ENCODE measurements around the gene NEDD4L.

The NEDD4L gene

DNA sequence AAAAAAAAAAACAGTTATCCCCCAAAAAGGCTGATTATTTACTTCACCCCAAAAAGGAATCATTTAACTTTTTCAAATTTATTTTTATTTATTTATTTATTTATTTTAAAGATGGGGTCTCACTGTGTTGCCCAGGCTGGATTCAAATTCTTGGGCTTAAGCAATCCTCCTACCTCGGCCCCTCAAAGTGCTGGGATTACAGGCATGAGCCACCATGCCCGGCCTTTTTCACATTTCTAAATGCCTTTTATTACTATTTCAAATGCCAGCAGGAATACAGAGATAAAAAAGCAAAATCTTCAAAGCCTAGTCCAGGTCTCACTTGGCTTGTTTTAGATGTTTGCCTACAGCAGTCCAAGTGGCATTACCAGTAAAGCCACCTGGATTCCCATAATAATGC is 345.7 kb downstream of the NEDD4L start:
- DNase-seq: no peak

DNA sequence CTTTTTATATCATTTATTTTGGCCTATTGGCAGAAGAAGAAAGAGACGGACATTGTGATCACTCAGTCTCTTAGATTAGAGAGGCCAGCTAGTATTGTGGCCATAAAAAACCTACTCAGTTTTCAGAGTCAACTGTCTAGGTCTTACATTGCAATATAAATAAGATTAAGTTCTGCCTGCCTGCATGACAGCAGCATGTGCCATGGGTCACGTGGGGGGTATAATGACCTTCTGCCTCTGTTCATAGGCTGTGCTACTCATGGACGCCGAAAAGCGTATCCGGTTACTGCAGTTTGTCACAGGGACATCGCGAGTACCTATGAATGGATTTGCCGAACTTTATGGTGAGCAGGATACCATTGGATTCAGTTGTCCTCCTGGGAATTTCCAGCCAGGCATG is 346.4 kb downstream of the NEDD4L start:
- DNase-seq: no peak

DNA sequence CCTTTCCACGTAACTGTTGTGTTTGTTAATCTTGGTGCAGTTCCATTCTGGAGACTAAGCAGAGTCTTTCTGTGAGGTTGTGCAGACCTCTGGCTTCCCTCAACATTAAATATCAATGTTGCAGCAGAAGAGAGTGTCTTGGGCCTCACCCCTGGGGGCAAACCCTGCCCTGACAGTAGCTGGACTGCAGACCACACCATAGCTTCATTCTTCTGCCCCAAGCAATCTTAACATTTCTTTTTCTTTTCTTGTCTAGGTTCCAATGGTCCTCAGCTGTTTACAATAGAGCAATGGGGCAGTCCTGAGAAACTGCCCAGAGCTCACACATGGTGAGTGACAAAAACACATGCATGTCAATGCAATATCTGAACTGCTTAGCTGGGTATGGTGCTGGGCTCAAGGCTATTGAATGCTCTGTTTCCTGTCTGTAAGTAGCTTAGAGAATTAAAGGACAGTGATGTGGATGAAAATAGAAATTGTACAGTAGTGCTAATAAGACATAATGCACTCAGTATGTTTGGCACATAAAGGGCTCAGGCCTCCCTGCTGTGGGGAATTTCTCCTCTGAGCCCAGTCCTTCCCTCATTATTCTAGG is 347.3 kb downstream of the NEDD4L start:
- no peak for DNase-seq

DNA sequence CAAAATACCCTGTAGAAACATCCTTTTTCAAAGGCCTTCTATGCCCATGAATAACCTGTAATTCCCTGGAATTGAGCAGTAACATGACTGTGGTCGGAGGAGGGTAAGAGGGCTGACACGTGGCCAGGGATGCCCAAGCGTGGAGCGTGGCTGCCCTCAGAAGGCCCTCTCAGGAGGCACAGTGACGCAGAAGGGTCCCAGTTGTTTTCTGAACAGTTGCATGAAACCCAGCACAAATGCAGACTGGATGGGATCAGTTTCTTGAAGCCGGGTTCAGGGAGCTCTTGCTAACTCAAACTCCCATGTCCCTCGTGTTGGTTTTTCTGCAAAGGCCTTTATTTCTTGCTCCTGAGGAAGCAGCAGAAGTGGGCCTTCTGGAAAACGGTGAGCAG is 347.9 kb downstream of the NEDD4L start:
- DNase-seq: no peak

DNA sequence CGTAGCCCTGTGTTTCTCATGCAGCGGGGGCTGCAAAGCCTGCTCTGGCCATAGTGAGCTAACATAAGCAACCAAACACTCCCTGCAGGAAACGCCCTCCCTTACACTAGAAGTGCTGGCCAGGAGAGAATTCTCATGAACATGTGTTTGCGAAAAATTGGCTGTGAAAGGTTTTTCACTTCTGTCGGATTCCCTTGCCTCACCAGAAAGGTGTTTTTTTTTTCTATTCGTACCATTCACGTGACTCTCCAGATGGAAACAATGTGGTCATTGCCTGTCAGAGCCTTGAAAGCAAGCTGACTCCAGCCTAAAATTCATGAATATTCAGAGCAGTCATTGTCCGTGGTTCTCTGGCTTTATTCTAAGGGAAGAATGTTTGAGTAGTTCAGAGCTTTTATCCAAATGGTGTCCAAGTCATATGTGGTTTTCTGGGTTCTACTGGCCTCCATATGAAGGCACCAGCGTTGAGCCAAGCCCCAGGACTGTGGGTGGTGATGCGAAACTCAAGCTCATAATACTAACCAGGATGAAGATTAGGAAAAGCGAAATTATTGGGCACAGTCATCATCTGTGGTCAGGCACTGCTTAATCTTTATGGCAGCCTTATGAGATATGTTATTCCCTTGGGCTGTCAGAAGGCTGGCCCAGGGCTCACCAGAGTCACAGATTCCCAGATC is 348.4 kb downstream of the NEDD4L start:
- DNase-seq: no peak

DNA sequence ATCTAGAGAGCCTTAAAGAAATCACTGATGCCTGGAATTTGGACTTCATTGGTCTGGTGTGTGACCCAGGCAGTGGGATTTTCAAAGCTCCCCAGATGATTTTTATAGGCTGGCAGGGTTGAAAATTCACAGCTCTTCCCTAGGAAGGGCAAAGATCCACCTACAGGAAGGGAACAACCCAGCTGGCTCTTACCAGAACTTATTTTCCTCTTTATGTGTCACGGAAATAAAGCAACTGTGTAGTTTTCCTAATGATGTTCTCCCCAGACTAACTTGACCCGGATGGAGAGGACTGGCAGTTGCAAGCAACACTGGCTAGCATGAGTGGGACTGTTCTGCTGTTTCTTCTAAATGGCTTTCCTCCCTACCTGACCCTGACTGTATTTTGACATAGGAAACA is 349.3 kb downstream of the NEDD4L start:
- no peak for DNase-seq

DNA sequence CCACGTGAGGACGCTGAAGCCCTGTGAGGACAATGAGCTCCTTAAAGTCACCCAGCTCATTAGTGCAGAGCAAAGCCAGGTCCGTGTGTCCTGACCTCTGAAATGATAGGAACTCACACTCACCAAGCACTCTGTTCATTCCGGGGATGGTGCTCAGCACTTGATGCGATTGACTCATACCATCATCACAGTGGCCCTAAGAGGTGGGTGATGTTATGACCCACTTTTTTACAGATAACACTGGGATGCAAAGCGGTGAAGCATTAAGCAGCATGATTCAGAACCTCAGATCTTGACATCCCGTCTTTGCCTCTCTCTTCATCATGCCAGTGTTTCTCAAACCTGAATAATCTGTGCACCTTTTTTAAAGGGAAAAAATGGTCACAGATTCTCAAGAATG is 350.0 kb downstream of the NEDD4L start:
- no peak for DNase-seq

DNA sequence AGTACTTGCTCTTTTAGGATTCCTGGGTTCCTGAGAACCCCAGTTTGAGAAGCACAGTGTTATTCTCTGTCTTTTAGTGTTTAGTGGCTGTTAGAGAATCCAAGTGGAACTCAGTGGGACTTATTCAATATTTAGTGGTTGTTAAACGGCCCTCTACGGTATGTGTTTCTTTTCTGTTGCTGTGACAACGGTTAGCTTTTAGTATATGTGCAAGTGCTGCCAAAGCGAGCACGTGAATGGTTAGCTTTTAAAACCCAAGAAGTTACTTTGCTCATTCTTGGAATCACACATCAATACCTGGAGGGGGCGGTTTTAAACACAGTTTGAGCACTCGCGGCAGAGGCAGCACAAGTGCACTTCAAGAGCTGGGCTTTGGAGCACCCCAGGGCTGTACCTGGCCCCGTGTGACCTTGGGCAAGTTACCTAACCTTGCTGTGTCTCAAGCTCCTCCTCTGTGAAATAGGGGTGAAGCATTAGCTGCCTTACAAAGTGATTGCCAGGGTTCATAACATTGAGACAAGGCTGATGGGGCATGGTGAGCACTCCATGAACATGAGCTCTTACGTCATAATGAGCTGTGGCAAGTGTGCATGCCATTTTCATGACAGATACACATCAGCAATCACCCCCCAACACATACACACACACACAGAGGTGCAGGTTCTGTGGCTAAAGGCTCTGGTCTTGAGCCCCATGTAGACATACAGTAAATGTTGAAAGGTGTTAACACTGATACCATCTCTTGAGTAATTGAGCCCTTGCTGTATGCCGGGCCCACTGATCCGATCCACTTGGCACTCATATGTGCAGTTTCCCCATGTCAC is 350.8 kb downstream of the NEDD4L start:
- no peak for DNase-seq

DNA sequence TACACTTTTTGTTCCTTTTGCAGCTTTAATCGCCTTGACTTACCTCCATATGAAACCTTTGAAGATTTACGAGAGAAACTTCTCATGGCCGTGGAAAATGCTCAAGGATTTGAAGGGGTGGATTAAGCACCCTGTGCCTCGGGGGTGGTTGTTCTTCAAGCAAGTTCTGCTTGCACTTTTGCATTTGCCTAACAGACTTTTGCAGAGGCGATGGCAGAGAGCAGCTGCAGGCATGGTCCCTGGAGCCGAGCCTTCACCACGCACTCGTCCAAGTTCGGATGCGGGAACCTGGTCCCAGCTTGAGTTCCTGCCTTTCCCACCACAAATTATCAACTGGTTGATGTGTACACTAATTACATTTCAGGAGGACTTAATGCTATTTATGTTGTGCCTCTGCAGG is 352.1 kb downstream of the NEDD4L start:
- no peak for DNase-seq

DNA sequence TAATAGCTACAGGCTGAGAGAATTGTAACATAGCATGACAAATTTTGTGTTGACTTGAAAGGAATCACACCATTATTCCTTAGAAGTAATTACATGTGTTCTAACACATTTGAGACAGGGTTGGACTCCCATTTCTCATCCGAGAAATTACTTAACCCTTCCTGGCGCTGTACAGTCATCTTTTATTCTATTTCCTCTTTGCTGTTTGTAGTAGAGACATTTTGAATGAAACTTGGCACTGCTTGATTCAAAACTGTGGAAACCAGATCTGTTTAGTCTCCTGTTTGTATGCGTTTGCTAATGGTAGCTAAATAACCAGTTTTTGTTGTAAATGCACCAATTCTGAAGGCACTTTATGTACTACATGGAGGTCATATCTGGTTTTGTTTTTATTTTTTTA is 352.9 kb downstream of the NEDD4L start:
- no peak for DNase-seq

DNA sequence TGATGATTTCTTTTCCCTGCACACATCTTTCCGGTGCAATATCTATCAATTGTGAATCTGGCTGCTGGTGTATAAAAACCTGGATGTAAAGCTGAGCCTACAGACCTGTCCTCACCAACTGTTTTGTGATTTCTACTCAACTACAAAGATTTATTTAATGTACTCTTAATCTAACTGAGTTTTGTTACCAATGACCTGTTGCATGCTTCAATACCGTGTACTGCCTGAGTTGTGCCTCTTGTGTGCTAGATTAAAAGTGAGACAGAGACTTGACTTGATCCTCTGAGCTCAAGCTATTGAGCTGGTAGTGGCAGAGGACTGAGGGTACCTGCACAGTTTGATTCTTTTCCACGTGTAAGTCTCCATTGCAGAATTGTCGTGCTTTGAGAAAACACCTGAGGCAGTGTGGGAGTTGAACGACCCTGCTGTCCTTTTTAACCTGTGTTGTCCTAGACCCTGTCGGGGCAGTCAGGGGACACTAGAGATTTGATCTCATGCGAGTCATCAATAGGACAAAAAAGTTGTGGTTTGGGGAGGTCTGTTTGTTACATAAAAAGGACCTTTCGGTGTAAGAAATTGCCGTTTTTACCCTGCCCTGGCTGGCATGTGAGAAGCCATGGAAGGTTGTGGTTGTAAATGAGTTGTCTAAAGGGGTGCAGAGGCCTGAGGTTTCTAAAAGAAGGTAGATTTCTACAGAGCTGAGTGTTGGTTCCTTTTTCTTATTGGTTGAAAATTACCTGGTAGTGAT is 353.5 kb downstream of the NEDD4L start:
- DNase-seq: no peak

DNA sequence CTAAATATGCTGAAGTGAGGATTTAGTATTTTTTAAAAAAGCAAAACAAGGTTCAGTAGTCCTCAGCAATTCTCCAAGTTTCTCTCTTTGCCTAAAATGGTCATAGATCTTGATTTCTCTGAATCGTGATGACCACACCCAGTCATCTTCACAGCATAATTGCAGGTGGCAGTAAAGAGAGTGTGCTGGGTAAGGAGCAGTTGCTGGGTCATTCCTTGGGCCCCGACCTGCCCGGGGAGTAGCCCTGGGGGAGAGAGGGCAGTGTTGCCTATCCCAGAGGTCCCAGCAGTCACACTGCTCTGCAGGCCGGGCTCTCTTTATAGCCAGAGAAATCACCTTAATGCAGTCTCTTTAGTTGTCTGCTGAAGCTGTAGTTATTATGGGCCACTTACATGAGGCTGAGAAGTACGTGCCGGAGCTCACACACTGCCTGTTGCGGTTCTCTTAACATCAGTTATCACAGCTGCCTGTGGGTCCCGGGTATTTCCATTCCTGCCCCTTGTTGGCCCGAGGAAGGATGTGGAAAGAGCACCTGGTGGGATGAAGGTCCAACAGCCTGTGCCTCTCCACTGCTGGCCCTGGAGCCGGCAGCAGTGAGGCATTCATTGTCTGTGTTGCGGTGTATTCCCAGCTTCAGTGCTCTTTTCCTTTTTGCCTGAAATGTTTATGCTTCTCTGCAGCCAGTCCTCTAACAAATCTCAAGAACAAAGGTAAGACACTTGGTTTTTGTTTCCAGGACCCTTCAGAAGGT is 354.8 kb downstream of the NEDD4L start:
- DNase-seq: no peak

DNA sequence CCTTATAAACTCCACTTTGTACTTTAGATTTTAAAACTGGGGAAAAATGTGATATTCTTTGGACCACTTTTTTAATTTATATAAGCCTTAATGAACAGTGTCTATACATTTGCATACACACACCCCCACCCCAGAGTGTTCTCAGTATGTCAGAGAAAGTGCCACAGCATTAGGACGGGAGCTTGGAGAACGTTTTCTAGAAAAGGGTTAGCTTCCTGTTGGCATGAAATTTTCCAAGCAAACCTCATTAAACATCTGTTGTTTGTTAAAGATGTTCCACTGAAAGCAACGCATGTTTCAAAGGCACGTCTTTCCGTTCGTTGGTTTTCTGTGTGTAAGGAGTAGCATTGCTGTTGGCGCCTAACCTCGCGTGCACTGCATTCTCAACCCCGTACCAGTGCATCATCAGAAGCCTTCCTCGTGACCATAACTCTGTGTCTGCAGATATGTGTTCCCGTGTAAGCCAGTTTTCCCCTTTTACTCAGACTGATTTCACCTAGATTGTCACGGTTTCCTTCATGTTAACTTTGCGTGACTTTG is 356.4 kb downstream of the NEDD4L start:
- DNase-seq: peak; percentile 47

DNA sequence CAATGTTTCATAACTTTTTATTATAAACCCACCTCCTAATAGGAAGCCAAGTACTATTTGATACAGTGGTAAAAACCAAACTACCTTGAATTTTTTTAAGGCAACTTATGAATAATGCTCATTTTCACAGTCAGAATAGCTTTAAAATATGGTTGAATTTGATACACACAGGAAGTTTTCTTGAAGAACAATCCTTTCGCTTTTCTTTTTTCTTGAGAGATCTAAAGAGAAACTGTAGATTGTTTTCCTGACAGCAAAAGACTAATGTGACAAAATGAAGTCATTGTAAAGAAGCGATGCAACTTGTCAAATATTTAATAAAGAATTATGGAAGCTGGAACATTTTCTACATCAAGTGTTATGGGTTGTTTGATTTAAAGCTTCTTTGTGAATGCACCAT is 357.2 kb downstream of the NEDD4L start:
- no peak for DNase-seq

DNA sequence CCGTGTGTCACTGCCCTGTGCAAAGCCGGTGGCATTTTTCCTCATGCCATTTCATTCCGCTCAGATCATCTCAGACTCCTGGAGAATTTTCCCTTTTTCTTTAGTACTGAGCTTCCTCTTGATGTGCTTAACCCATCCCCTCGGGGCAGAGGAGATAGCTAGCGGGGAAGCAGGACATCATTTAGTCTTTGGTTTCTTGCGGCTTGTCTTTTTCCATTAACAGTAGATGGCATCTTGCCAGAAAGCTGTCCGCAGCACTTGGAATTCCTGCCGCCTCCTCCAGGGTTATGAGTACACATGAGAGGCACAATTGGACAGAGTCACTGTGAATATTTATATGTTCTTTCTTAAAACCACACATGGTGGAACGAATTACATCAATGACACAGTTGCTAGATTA is 358.2 kb downstream of the NEDD4L start:
- DNase-seq: no peak

DNA sequence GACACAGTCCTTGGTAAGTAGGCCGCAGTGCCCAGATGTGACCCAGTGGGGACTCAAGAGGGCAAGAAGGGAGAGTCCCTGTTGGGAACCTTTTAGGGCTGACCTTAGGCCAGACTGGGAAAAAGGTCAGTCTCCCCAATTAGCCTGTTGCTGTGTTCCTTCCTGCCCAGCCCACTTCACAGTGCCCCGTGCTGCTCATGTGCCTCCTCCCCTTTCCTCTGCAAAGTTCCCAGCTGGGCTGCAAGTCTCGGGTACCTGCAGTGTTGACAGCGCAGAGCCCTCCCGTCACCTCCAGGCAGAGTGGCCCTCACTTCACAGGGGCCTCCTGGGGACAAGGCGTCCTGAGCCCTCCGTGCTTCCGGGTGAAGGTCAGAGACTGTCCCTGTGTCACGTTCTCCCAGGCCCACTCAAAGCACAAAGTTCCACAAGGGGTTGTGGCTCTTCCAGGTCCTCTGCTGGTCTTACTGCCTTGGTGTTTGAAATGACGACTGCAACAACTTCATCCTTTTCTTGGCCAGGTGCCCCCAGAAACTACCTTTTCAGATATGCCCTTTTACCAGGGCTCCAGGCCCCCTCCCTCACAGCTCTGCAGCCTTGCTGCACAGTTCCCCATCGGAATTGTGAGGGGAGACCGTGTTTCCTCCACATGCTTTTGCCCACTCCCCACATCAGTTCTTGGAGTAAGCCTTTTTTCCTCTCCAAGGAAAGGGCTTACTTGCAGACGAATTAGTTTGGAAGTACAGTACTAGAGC is 359.1 kb downstream of the NEDD4L start:
- no peak for DNase-seq

DNA sequence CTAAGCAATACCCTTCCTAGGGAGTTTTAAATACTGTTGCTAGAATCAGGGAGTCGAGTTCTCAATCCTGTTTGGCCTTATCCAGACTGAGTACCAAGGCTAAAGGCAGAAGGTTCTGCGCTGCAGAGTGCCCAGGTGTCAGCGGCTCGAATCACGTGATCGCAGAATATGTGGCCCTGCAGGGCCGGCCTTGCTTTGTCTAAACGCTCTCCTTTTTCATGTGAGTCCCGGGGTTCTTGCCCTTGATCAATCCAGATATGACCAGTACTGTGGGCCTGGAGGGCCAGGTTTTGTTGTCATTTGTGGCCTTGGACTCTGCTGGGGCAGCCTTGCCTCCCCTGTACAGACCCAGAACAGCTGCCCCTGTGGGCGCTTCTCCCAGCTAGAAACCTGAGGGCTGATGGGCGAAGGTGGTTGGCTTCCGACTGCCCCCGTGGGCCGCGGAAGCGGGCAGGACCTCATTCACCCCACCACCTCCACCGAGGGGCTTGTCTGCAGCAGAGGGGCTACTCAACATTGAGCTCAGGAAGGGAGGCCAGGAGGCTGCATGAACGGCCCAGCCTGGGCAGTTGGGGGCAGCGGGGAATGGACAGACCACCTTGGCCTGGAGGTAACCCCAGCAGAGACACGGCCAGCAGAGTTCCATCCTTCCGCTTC is 359.9 kb downstream of the NEDD4L start:
- DNase-seq: no peak

DNA sequence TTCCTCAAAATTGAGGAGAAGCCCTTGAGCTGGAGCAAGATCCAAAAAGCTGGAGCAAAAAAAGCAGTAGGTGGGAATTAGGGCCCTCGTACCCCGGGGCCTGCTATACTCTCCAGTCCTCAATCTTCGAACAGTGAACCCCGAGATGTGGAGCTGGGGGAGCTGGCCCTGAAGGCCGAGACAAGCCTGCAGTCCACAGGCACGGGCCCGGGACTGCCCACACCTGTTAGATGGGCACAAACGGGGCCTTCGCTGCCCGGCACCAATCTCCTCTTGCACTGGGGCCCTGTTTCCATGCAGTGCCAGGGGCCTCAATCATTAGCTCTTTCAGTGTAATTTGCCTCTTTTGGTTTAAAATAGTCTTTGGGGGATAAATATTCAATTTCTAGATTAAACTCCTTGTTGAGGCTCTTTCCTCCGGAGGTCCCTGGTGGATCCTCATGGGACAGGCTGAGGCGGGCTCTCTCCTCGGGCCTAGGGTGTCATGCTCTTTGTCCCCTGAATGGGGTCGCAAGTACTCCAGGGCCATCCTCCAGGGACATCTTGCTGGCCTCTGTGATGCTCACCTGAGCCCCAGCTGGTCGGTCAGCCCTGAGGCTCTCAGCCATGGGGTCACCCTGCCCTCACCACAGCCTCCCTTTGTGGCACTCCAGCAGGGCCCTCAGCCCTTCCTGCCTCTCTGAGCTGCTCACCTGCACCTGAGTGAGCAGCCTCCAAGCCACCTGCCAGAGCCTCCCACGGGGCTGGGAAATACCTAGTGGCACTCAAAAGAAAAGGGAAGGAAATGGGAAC is 361.3 kb downstream of the NEDD4L start:
- no peak for DNase-seq

DNA sequence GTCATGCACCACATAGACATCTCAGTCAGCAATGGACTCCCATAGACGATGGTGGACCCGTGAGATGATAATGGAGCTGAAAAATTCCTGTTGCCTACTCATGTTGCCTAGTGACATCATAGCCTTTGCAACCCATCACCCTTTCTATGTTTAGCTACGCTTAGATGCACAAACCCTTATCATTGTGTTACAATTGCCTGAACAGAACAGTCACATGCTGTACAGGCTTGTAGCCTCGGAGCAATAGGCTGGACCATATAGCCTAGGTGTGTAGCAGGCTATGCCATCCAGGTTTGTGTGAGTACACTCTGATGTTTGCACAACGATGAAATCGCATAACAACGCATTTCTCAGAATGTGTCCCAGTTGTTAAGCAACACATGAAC is 363.2 kb downstream of the NEDD4L start:
- DNase-seq: no peak

DNA sequence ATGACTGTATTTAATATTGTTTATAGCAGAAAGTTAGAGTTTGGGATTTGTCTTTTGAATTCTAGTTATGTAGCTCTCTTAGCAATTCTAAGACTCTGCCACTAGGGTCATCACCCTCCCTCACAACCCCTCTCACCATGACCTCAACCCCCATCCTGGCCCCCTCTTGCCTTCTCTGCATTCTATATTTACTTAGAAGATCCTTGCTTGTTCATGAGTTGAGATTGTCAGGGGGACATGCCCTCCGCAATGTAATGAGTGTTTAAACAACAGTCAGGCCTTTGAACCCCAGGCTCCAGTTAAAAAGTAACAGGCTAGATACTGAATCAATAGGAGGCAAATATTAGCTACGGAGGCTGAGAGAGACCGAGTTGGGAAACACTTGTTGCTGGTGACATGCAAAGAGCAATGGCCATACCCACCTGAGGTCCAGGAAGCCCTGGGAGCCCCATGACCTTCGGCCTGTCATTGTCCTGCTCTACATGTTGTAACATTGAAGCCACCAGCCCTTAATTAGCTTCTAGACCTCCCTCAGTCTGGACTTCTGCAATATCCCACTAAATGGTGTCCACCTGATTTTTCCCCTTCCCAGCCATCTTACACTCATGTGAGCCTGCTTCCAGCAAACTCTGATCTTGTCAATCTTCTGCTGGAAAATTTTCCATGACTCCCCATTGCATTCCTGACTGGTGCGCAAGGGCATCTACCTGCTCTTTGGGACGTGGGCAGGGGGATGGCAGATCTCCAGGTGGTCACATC is 363.8 kb downstream of the NEDD4L start:
- no peak for DNase-seq
